ENCODE measurements around the gene VSIG10.

The VSIG10 gene

DNA sequence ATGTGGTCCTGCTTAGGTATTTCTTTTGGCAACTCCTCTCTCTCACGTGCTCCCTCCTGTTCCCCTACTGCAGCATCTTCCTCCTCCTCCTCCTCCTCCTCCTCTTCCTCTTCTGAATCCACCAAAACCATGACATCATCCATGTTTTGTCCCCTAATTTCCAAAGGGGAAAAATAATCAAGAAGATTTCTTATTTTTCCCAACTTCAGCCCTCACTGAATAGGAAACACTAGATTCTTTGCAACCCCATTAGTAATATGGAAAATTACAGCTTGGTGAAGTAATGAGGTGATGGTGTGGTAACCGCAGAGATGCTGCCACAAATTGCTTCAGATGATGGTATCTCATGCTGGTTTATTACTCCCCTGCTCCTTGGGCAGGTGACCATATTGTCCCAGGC, 35.4 kb downstream of the VSIG10 start:
- TF ChIP-seq, protein P1, sequence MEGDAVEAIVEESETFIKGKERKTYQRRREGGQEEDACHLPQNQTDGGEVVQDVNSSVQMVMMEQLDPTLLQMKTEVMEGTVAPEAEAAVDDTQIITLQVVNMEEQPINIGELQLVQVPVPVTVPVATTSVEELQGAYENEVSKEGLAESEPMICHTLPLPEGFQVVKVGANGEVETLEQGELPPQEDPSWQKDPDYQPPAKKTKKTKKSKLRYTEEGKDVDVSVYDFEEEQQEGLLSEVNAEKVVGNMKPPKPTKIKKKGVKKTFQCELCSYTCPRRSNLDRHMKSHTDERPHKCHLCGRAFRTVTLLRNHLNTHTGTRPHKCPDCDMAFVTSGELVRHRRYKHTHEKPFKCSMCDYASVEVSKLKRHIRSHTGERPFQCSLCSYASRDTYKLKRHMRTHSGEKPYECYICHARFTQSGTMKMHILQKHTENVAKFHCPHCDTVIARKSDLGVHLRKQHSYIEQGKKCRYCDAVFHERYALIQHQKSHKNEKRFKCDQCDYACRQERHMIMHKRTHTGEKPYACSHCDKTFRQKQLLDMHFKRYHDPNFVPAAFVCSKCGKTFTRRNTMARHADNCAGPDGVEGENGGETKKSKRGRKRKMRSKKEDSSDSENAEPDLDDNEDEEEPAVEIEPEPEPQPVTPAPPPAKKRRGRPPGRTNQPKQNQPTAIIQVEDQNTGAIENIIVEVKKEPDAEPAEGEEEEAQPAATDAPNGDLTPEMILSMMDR (IDR thresholded peaks at IDR 0.05) = no peak
- H3K4me3 Mint-ChIP-seq = no peak overlapping the region
- peaks cover 15% of the 10 kb centered on the region for H3K4me1 Mint-ChIP-seq
- peaks cover 23% of the 10 kb centered on the region for H3K36me3 Mint-ChIP-seq (ENCODE audit: low read depth)
- DNase-seq = no peak
- no peak overlapping the region for H3K27ac Mint-ChIP-seq
- H3K9me3 Mint-ChIP-seq = no peaks in the 10 kb centered on the region
- peaks cover 3% of the 10 kb centered on the region for H3K27me3 Mint-ChIP-seq (ENCODE audit: low read depth, poor library complexity)

DNA sequence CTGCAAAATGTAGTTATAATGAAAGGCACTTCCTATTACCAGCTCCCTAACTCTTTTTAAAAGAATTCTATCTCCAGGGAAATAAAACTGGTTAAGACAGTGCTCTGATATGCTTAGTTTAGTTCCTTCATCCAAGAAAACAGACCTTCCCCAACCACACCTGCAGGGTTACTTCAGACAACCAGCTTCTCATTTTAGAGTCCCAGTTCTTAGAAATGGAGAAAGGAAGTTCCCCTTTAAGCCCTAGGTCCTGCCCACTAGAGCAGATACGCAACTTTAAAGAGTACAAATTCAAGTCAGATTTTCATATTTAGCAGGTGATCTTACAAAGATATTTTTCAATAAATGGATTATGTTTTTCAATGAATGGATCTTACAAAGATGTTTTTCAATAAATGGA, 38.4 kb downstream of the VSIG10 start:
- H3K9me3 Mint-ChIP-seq = no peaks in the 10 kb centered on the region
- H3K27me3 Mint-ChIP-seq (ENCODE audit: low read depth, poor library complexity) = peaks cover 3% of the 10 kb centered on the region
- peaks cover 11% of the 10 kb centered on the region for H3K36me3 Mint-ChIP-seq (ENCODE audit: low read depth)
- H3K4me1 Mint-ChIP-seq = peaks cover 26% of the 10 kb centered on the region
- H3K27ac Mint-ChIP-seq = no peak overlapping the region
- TF ChIP-seq, protein P1 (IDR thresholded peaks at IDR 0.05) = no peak
- H3K4me3 Mint-ChIP-seq = no peak overlapping the region
- DNase-seq = no peak

DNA sequence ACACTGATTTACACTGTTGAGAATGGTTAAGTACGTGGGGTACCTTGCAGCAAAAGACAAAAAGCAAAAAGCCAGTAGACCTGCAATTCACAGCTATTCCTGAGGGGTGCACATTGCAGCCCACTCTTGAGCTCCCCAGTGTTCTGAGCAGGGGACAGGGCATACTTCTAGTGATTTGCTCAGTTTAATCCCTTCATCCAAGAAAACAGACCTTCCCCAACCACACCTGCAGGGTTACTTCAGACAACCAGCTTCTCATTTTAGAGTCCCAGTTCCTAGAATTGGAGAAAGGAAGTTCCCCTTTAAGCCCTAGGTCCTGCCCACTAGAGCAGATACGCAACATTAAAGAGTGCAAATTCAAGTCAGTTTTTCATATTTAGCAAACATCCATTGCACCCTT, 39.2 kb downstream of the VSIG10 start:
- Mint-ChIP-seq H3K27ac (peak overlapping the region; percentile 68), H3K36me3 (ENCODE audit: low read depth) (peaks cover 11% of the 10 kb centered on the region), H3K27me3 (ENCODE audit: low read depth, poor library complexity) (peaks cover 3% of the 10 kb centered on the region), H3K4me3 (peak overlapping the region; percentile 56), H3K4me1 (peaks cover 34% of the 10 kb centered on the region), H3K9me3 (no peaks in the 10 kb centered on the region)
- DNase-seq = no peak
- TF ChIP-seq, protein P1 (IDR thresholded peaks at IDR 0.05) = peak; percentile 38

DNA sequence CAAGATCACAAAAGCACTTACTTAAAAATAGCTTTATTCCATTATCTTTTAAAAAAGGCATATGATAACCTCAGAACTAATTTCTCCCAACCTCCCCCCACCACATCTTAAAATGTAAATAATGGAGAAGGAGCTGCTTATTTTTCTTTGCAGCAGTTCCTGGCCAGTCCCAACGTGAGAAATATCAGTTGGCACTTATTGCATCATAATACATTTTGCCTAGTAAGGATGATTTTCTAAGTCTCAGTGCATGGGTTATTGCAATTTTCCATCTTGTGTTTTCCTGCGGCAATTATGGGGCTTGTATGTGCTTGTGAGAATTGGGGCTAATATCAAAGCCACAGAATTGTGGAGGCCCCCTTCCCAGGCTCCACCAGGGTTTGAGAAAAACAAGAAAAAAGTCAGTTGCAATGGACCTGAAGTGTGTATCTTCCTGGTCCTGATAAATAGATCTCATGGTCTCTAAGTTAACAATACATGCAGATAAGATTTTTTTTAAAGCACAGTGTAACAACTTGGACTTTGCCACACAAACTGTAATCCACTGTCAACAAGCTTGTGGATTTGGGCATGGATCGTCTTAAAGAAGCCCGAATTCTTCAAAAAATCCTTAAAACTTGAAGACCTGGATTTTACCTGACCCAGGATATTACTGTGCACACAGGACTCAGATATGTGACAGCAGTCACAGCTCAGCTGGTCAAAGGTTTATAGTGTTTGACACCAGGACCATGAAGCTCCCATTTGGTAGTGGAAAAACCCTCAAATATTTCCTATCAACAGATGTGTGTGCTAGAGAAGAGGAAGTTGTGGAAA, 40.0 kb downstream of the VSIG10 start:
- Mint-ChIP-seq H3K27ac (peak overlapping the region; percentile 68), H3K4me1 (peaks cover 37% of the 10 kb centered on the region), H3K36me3 (ENCODE audit: low read depth) (peaks cover 9% of the 10 kb centered on the region), H3K4me3 (peak overlapping the region; percentile 94), H3K9me3 (no peaks in the 10 kb centered on the region), H3K27me3 (ENCODE audit: low read depth, poor library complexity) (peaks cover 3% of the 10 kb centered on the region)
- TF ChIP-seq, protein P1 (IDR thresholded peaks at IDR 0.05) = no peak
- DNase-seq = no peak

DNA sequence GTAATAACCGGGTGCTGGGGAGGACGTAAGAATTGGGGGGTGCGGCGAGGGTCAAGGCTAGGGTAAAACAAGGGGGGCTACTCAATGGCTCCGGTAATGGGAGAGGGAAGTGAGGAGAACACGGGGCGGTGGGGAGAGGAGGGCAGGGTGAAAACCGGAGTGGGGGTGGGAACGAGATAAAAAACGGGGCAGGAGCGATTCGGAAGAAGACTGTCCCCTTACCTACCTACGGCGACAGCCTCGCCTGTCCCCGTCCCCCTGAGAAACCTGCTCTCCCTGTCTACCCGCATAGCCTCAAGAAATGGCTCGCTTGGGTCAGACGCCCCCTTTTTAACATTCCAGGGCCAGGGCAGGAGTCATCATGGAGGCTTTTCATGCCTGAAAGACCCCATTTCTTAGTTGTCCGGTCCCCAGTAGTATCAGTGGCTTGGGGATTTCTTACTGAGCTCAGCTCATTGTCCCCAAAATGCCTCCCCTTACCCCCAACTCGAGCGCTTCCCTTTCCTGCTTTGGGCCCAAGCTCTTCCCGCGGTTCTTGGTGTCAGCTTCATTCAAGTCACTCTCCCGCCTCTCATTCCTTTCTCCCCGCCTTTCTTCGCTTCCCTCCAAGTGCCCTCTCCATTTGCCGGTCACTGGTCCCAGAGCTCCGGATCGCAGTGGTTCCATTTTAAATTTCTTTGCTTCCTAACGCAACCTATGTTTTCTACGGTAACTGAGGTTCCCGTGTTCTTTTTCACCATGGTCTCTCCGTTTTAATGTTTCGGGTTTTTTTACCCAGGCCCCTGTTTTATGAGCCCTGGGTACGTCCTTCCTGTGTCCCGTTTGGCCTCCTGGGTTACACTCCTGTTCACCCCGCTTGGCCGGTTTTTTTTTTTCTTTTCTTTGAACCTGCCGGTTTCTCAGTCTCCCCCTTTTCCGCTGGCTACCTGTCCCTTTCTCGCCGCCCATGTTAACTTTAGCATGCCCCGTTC, 41.7 kb downstream of the VSIG10 start:
- TF ChIP-seq, protein P1 (IDR thresholded peaks at IDR 0.05) = no peak
- DNase-seq = peak; percentile 35
- H3K36me3 Mint-ChIP-seq (ENCODE audit: low read depth) = no peaks in the 10 kb centered on the region

More for the DNA sequence above, 41.7 kb downstream of the VSIG10 start:
- Mint-ChIP-seq H3K27ac (peak overlapping the region; percentile 91), H3K9me3 (no peaks in the 10 kb centered on the region), H3K4me3 (peak overlapping the region; percentile 94), H3K4me1 (peaks cover 37% of the 10 kb centered on the region), H3K27me3 (ENCODE audit: low read depth, poor library complexity) (no peaks in the 10 kb centered on the region)

All from nephron progenitor cell (in vitro differentiated cells).